Kidney (tissue), 14 donors: ENCODE data around the gene UBXN2A. TPM values are rescaled to one million over a fixed set of nuclear protein-coding genes. Genes with fewer than 3 reads are reported as not detected.

Experiments used
- DNase-seq, 5 donors: peaks; one replicate each; pipeline ENCODE4 v3.0.0-alpha.2; 2013 to 2020
- FAIRE-seq: peaks from 2 replicates; lab custom pipeline; 2012; peaks lifted over from hg19 to GRCh38; lab: Jason Lieb, UNC
- H3K27ac ChIP-seq, 2 donors: one replicate each; pipeline ENCODE4 v1.7.0; 2013; ENCODE audit warnings: low read depth in 2 of 2, low read length in 2 of 2, inconsistent platforms in 1 of 2
- H3K27me3 ChIP-seq: one replicate; pipeline ENCODE4 v1.7.1; 2013; ENCODE audit warnings: low read length, inconsistent platforms; ENCODE audit not compliant: control insufficient read depth, insufficient read depth
- H3K36me3 ChIP-seq, 3 donors: one replicate each; pipeline versions ENCODE4 v1.7.0 to v1.7.1; 2013; ENCODE audit warnings: low read length in 3 of 3, control low read depth in 1 of 3, inconsistent platforms in 1 of 3; ENCODE audit not compliant: insufficient read depth in 3 of 3, control insufficient read depth in 2 of 3
- H3K4me1 ChIP-seq, 3 donors: one replicate each; pipeline versions ENCODE4 v1.7.0 to v1.7.1; 2013; ENCODE audit warnings: low read length in 3 of 3, inconsistent platforms in 1 of 3, low read depth in 1 of 3; ENCODE audit not compliant: control insufficient read depth in 2 of 3, insufficient read depth in 2 of 3
- H3K4me3 ChIP-seq, 3 donors: one replicate each; pipeline versions ENCODE4 v1.7.0 to v1.8.1; 2013; ENCODE audit warnings: low read length in 3 of 3, control low read depth in 1 of 3, inconsistent platforms in 1 of 3
- H3K9ac ChIP-seq, 3 donors: one replicate each; pipeline versions ENCODE4 v1.7.0 to v1.7.1; 2013; ENCODE audit warnings: low read length in 3 of 3, control low read depth in 1 of 3, inconsistent platforms in 1 of 3
- H3K9me3 ChIP-seq, 3 donors: one replicate each; pipeline versions ENCODE4 v1.7.0 to v1.7.1; 2013; ENCODE audit warnings: low read length in 3 of 3, control low read depth in 1 of 3, inconsistent platforms in 1 of 3; ENCODE audit not compliant: control insufficient read depth in 2 of 3, insufficient read depth in 1 of 3
- intact Hi-C: fragments of 100-400 bp; cut with DNase I; formaldehyde crosslinking; loops from one replicate; pipeline ENCODE4 v1.11.1; 2022
- polyA plus RNA-seq: library from polyadenylated mRNA; stranded (reverse); fragments of 350-450 nt; fragmentation: Illumina TruSeq; extraction: RNeasy Lipid Tissue Mini Kit (QIAGEN cat#74804); gene quantifications from one replicate; pipeline ENCODE4 v1.2.3, GENCODE V29; 2014; ENCODE audit warnings: low read depth, low replicate concordance; ENCODE audit not compliant: insufficient read depth
- total RNA-seq: library from RNA; stranded (reverse); fragmentation: NEBNext Ultra II Directional; extraction: Animal tissue kit (Norgen Biotek cat#: 25700); gene quantifications from one replicate; pipeline ENCODE4 v1.2.1, GENCODE V29; 2021
- TF ChIP-seq, protein P1 (sequence below): IDR thresholded peaks from 3 replicates; pipeline ENCODE4 v1.5.1; 2012; ENCODE audit warnings: mild to moderate bottlenecking, moderate library complexity, borderline replicate concordance; ENCODE audit not compliant: insufficient read depth; ENCODE audit errors: extremely low read depth
- donor health status: control.
- donor health status: control.
- donor health status: control.
- donor health status: control.
- donor health status: control.
- donor health status: DM: yes; HTN: yes; CAD: no.
- donor health status: Normal renal cell carcinoma (clear cell type).

UBXN2A gene
- total and polyA plus RNA-seq, 2 donors from 2014 or later = 7.9 to 11.9 TPM

GRCh38 chr2:24021122-24021998 lies 81.1 kb downstream of the UBXN2A start:
- TF ChIP-seq, protein P1, sequence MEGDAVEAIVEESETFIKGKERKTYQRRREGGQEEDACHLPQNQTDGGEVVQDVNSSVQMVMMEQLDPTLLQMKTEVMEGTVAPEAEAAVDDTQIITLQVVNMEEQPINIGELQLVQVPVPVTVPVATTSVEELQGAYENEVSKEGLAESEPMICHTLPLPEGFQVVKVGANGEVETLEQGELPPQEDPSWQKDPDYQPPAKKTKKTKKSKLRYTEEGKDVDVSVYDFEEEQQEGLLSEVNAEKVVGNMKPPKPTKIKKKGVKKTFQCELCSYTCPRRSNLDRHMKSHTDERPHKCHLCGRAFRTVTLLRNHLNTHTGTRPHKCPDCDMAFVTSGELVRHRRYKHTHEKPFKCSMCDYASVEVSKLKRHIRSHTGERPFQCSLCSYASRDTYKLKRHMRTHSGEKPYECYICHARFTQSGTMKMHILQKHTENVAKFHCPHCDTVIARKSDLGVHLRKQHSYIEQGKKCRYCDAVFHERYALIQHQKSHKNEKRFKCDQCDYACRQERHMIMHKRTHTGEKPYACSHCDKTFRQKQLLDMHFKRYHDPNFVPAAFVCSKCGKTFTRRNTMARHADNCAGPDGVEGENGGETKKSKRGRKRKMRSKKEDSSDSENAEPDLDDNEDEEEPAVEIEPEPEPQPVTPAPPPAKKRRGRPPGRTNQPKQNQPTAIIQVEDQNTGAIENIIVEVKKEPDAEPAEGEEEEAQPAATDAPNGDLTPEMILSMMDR = no peak
- H3K9me3 ChIP-seq = no peaks in the 10 kb centered on the region
- H3K4me3 ChIP-seq = no peak overlapping the region
- peaks cover 0 to 2% (median 0%) of the 10 kb centered on the region in 3 donors for H3K36me3 ChIP-seq
- no peak overlapping the region for H3K27ac ChIP-seq
- H3K9ac ChIP-seq = no peak overlapping the region
- FAIRE-seq (no peak), DNase-seq (peak in 1 of 5 donors; percentile 31)
- H3K4me1 ChIP-seq = no peaks in the 10 kb centered on the region
- intact Hi-C loops = no loop called here
- no peaks in the 10 kb centered on the region for H3K27me3 ChIP-seq

GRCh38 chr2:24022324-24022974 lies 82.2 kb downstream of the UBXN2A start:
- TF ChIP-seq, protein P1 = no peak
- Histone ChIP-seq H3K27ac (no peak overlapping the region), H3K4me1 (no peaks in the 10 kb centered on the region), H3K9ac (no peak overlapping the region), H3K9me3 (no peaks in the 10 kb centered on the region), H3K27me3 (no peaks in the 10 kb centered on the region), H3K4me3 (no peak overlapping the region), H3K36me3 (peaks cover 0 to 2% (median 0%) of the 10 kb centered on the region in 3 donors)
- DNase-seq (no peak), FAIRE-seq (no peak)
- intact Hi-C loops = no loop called here

DNA sequence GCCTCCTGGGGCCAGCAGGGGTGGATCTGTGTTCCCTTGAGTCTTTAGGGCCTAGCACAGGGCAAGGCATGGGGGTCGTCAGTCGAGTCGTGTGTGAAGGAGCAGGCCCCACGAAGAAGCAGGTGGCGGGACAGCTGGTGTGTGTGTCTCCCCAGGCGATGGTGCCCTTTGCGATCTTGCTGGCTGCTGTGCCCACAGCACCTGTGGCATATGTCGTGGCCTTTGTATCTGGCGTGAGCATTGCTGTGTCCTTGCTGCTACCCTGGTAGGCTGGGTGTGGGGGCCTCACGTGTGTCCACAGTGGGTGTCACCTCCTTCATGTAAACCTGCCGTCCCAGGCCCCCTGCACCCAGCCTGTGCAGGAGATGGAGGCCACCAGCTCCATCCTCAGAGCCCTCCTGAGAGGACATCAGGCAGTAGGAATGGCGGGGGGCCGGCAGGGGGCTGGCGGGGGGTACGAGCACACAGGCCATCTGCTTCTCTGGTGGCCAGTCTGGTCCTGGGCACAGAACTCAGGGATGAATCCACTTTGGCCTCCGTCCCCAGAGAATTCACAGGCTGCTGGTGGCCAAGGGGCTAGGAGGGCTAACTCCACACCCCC lies 82.8 kb downstream of the UBXN2A start:
- H3K27me3 ChIP-seq = no peaks in the 10 kb centered on the region
- TF ChIP-seq, protein P1 = no peak
- H3K27ac ChIP-seq = no peak overlapping the region
- H3K36me3 ChIP-seq = peaks cover 0 to 2% (median 0%) of the 10 kb centered on the region in 3 donors
- DNase-seq = no peak
- FAIRE-seq = no peak
- no peak overlapping the region for H3K9ac ChIP-seq
- H3K9me3 ChIP-seq = no peaks in the 10 kb centered on the region
- no peak overlapping the region for H3K4me3 ChIP-seq
- intact Hi-C loops = no loop called here
- H3K4me1 ChIP-seq = no peaks in the 10 kb centered on the region
